PC-3 (cell line): ENCODE measurements around the gene BTD. TPM values are rescaled to one million over a fixed set of nuclear protein-coding genes. Genes with fewer than 3 reads are reported as not detected.
A peak's percentile ranks its signal among the peaks of the same experiment; 100 is the strongest.
"Not testable (repeated sequence)": the region's sequence is repeated elsewhere in the genome, so short reads cannot be mapped to it uniquely, and the experiment has no call there.

Source experiments
- ATAC-seq: fragments of 200-7000 bp; cut with Tn5 transposase; 2 replicates; pipeline ENCODE4 v1.9.1; 2020; ENCODE audit warnings: mild to moderate bottlenecking, moderate library complexity
- BruUV-seq: library from RNA; stranded (reverse); fragments of 400-500 nt; replicated peaks from 2 replicates; lab custom pipeline; 2021; lab: Mats Ljungman, UMichigan
- CTCF ChIA-PET: fragments of 300-600 bp; sonication (Branson Sonifier 250); formaldehyde crosslinking; loops from one replicate; lab custom pipeline; 2022; ENCODE audit warnings: antibody characterized with exemption; lab: Charles Lee
- POLR2A ChIA-PET: fragments of 300-600 bp; sonication (Branson Sonifier 250); formaldehyde crosslinking; loops from one replicate; lab custom pipeline; 2022; ENCODE audit warnings: antibody characterized with exemption; ENCODE audit not compliant: unreplicated experiment; lab: Charles Lee
- DNase-seq: peaks from one replicate; pipeline ENCODE4 v3.0.0-alpha.2; 2015
- H2AFZ ChIP-seq: fragments of 300-600 bp; sonication (generic); 2 replicates; pipeline ENCODE4 v1.6.0; 2016; ENCODE audit warnings: antibody characterized with exemption, low read length
- H3F3A ChIP-seq: fragments of 300-600 bp; sonication (generic); one replicate; pipeline ENCODE4 v1.6.0; 2017; ENCODE audit warnings: antibody characterized with exemption, low read length, control low read depth, mild to moderate bottlenecking; ENCODE audit not compliant: unreplicated experiment
- H3K27ac ChIP-seq: fragments of 300-600 bp; sonication (generic); 2 replicates; pipeline ENCODE4 v1.5.1; 2016; ENCODE audit warnings: mild to moderate bottlenecking, low read length
- H3K27me3 ChIP-seq: fragments of 300-600 bp; sonication (generic); 2 replicates; pipeline ENCODE4 v1.6.1; 2016; ENCODE audit warnings: low read length, mixed read lengths
- H3K36me3 ChIP-seq: fragments of 300-600 bp; sonication (generic); 2 replicates; pipeline ENCODE4 v1.6.1; 2016; ENCODE audit warnings: low read depth, mixed run types, low read length, mixed read lengths
- H3K4me1 ChIP-seq: fragments of 300-600 bp; sonication (generic); 2 replicates; pipeline ENCODE4 v1.5.1; 2016; ENCODE audit warnings: low read length; ENCODE audit not compliant: insufficient read depth
- H3K4me2 ChIP-seq: fragments of 300-600 bp; sonication (generic); 2 replicates; pipeline ENCODE4 v1.6.0; 2016; ENCODE audit warnings: low read length
- H3K4me3 ChIP-seq: fragments of 300-600 bp; sonication (generic); 2 replicates; pipeline ENCODE4 v1.5.1; 2016; ENCODE audit warnings: mild to moderate bottlenecking, low read length, mixed read lengths
- H3K79me2 ChIP-seq: fragments of 300-600 bp; sonication (generic); 2 replicates; pipeline ENCODE4 v1.6.1; 2017; ENCODE audit warnings: low read length, mixed read lengths
- H3K9ac ChIP-seq: fragments of 300-600 bp; sonication (generic); 2 replicates; pipeline ENCODE4 v1.6.0; 2016; ENCODE audit warnings: mild to moderate bottlenecking, low read length
- H3K9me2 ChIP-seq: fragments of 300-600 bp; sonication (generic); replicated peaks from 2 replicates; pipeline ENCODE4 v1.6.1; 2016; ENCODE audit warnings: mixed run types, low read length, mixed read lengths
- H3K9me3 ChIP-seq: fragments of 300-600 bp; sonication (generic); 2 replicates; pipeline ENCODE4 v1.6.1; 2016; ENCODE audit warnings: low read length, mixed read lengths
- H4K20me1 ChIP-seq: fragments of 300-600 bp; sonication (generic); 2 replicates; pipeline ENCODE4 v1.6.1; 2016; ENCODE audit warnings: low read length, mixed read lengths
- CTCF ChIP-seq: fragments of 300-600 bp; sonication (generic); conservative IDR thresholded peaks from 2 replicates; pipeline ENCODE4 v1.5.1; 2017; ENCODE audit warnings: antibody characterized with exemption, low read depth, mild to moderate bottlenecking, low read length
- EZH2 ChIP-seq: fragments of 300-600 bp; sonication (generic); IDR thresholded peaks from one replicate; pipeline ENCODE4 v1.6.1; 2017; ENCODE audit warnings: antibody characterized with exemption, mild to moderate bottlenecking, low read length; ENCODE audit not compliant: unreplicated experiment
- EZH2phosphoT487 ChIP-seq: fragments of 300-600 bp; sonication (generic); IDR thresholded peaks from 2 replicates; pipeline ENCODE4 v1.6.1; 2018; ENCODE audit warnings: mild to moderate bottlenecking, antibody characterized with exemption, low read length, borderline replicate concordance
- intact Hi-C: fragments of 100-400 bp; cut with micrococcal nuclease; formaldehyde crosslinking; loops from 2 replicates; pipeline ENCODE4 v1.9.0; 2023
- total RNA-seq: library from RNA; depleted of rRNA; stranded (reverse); fragments of >200 nt; gene quantifications from 2 replicates; pipeline ENCODE4 v1.2.3, GENCODE V29; 2014

Gene BTD
- total RNA-seq, 1 experiment from 2014 or later: 11.7 TPM

- H3F3A ChIP-seq, H3K27me3 ChIP-seq, H3K9me3 ChIP-seq, H3K36me3 ChIP-seq, CTCF ChIA-PET, H3K9ac ChIP-seq, DNase-seq, intact Hi-C loops, H3K4me2 ChIP-seq, ATAC-seq, H3K4me3 ChIP-seq, H2AFZ ChIP-seq, H3K9me2 ChIP-seq, H4K20me1 ChIP-seq, H3K27ac ChIP-seq, POLR2A ChIA-PET, BruUV-seq: not testable (repeated sequence)
- peaks cover 28% of the 10 kb centered on the region; the same call in 1 of the 2 replicates for H3K4me1 ChIP-seq
- peaks cover 19% of the 10 kb centered on the region for H3K79me2 ChIP-seq
Observed at GRCh38 chr3:15604584-15604983, 3.0 kb downstream of the BTD start.

- Histone ChIP-seq H3K9me3 (no peaks in the 10 kb centered on the region), H3K4me2 (no peak overlapping the region), H3F3A (no peaks in the 10 kb centered on the region), H3K36me3 (no peaks in the 10 kb centered on the region), H3K9ac (no peak overlapping the region), H3K4me3 (no peak overlapping the region), H3K27ac (no peak overlapping the region), H2AFZ (no peak overlapping the region), H4K20me1 (no peaks in the 10 kb centered on the region), H3K4me1 (peaks cover 25% of the 10 kb centered on the region), H3K27me3 (no peaks in the 10 kb centered on the region), H3K79me2 (0 out of 2 replicates have a peak, but pooled peaks cover 6% of the 10 kb centered on the region), H3K9me2 (no peaks in the 10 kb centered on the region)
- no peak for TF ChIP-seq EZH2
- no peak for TF ChIP-seq CTCF
- no peak for TF ChIP-seq EZH2phosphoT487
- intact Hi-C loops: no loop called here
- ATAC-seq: no peak
- no TSS peak for BruUV-seq
- POLR2A ChIA-PET: no interaction called here
- peak; percentile 40 for DNase-seq
- CTCF ChIA-PET: interaction anchor here (0.6 kb wide), 2 partner anchors 246 to 715 kb away, joined by 3 to 6 read pairs; no protein-coding TSS in a partner anchor
Observed at GRCh38 chr3:15606434-15606891, 4.9 kb downstream of the BTD start.

- no peak overlapping the region for H3K27ac ChIP-seq
- H3K9me2 ChIP-seq: no peaks in the 10 kb centered on the region
- peak; percentile 63; the same call in 1 of the 2 replicates for ATAC-seq
- no peak overlapping the region for H3K9ac ChIP-seq
- H3K79me2 ChIP-seq: no peaks in the 10 kb centered on the region
- no peaks in the 10 kb centered on the region for H3K36me3 ChIP-seq
- H3K27me3 ChIP-seq: no peaks in the 10 kb centered on the region
- peaks cover 7% of the 10 kb centered on the region for H3F3A ChIP-seq
- no TSS peak for BruUV-seq
- peaks cover 19% of the 10 kb centered on the region; the same call in 1 of the 2 replicates for H3K4me1 ChIP-seq
- no peak overlapping the region for H2AFZ ChIP-seq
- DNase-seq: peak; percentile 75
- no peak for TF ChIP-seq EZH2
- TF ChIP-seq EZH2phosphoT487: no peak
- no peak for TF ChIP-seq CTCF
- ChIA-PET CTCF (no interaction called here), POLR2A (no interaction called here)
- H3K9me3 ChIP-seq: no peaks in the 10 kb centered on the region
- no peak overlapping the region for H3K4me2 ChIP-seq
- no peaks in the 10 kb centered on the region for H4K20me1 ChIP-seq
- no peak overlapping the region for H3K4me3 ChIP-seq
- intact Hi-C loops: no loop called here
Observed at GRCh38 chr3:15610082-15610759, 8.7 kb downstream of the BTD start.
